GM21381 (cell line): ENCODE results near the gene LDB1.
A peak's percentile ranks its signal among the peaks of the same experiment; 100 is the strongest.

Source experiments
- ATAC-seq: cut with Tn5 transposase; IDR thresholded peaks from one replicate; pipeline ENCODE4 v1.9.1; 2021; ENCODE audit warnings: mild to moderate bottlenecking, moderate library complexity; ENCODE audit not compliant: unreplicated experiment

The LDB1 gene

DNA sequence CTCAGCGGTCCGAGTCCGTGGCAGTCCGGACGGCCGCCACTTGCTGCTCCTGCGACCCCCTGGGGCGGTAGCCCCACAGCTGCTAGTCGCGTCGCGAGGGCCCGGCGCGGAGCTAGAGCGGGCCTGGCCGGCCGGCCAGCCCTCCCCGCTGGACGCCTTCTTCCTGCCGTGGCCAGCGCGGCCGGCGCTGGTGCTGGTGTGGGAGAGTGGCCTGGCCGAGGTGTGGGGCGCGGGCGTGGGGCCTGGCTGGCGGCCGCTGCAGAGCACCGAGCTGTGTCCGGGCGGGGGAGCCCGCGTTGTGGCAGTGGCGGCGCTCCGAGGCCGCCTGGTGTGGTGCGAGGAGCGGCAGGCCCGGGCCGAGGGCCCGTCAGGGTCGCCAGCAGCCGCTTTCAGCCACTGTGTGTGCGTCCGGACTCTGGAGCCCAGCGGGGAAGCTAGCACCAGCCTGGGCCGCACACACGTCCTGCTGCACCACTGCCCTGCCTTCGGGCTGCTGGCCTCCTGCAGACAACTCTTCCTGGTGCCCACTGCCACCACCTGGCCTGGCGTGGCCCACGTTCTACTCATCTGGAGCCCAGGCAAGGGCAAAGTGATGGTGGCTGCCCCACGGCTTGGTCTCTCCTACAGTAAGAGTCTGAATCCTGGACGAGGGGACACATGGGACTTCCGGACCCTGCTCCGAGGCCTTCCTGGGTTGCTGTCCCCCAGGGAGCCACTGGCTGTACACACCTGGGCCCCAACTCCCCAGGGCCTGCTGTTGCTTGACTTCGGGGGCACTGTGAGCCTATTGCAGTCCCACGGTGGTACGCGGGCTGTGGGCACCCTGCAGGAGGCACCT, 54.4 kb downstream of the LDB1 start:
- ATAC-seq, result peak; percentile 22

DNA sequence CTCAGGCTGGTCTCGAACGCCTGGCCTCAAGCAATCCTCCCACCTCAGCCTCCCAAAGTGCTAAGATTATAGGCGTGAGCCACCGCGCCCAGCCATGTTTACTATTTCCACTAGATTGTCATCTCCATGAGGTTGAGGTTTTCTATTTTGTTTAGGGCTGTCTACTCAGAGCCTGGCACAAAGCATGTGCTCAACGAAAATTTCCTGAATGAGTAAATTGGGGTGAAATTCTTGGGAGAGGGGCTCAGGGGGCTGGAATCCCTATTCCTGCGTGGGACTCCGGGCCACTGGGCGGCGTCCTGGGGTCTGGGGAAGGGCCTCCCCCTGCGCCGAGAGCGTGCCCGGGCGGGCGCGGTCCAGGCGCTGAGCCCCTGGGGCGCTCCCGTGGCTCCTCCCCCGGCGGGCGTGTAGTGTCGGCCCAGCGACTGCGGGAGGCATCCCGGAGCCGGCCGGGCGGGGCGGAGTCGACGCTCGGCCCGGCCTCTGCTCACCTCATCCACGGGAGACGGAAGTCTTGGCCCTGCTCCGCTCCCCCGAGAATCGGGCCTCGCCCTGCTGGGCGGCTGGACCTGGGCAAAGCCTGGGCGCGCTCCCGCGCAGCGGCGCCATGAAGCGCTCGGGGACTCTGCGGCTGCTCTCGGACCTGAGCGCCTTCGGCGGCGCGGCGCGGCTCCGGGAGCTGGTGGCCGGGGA, 55.2 kb downstream of the LDB1 start, which contains the start of gene HPS6:
HPS6 (plus strand) TSS at position 482 of the 693 bp plus-strand sequence; CDS start at position 608, 126 bp downstream.
- peak; percentile 96 for ATAC-seq

DNA sequence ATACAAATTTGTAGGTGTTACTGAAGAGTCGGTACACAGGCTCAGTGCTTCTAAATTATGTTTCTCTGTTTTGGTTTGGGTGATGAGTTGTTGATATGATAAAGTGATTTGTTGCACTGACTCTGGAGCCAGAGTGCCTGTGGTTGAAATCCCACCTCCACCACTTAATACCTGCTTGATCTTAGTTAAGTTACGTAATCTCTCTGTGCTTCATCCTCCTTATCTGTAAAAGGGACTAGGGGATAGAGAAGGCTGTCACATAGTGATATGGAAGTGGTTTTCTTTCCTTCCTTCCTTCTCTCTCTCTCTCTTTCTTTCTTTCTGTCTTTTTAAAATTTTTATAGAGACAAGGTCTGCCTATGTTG, 55.7 kb downstream of the LDB1 start:
- ATAC-seq, result no peak

DNA sequence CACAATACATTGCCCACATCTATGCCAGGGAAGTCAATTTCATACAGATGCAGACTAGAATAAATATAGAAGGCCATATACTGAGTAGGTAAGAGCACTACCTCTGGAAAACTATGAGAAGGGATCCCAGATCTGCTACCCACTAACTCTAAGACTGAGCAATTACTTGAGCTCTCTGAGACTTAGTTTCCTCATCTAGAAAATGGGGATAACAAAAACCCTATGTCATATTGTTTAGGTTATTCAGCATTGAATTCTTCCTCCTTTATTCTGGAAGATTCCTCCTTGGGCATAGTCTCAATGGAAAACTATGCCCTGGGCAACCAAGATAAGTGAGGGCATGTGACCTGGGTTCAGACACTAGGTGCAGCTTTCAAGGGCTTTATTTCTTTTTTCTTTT, 60.2 kb downstream of the LDB1 start:
- ATAC-seq, result no peak
